K562 (cell line): Measurements from ENCODE around the gene CRYBG2. TPM values are rescaled to one million over a fixed set of nuclear protein-coding genes. Genes with fewer than 3 reads are reported as not detected.
A peak's percentile ranks its signal among the peaks of the same experiment; 100 is the strongest.

Source experiments
- ATF3 ChIP-seq, 2 experiments: fragments of 450-650 bp in 1 of 2; sonication (generic) in 1 of 2; formaldehyde crosslinking in 1 of 2; IDR thresholded peaks in 1 of 2; conservative IDR thresholded peaks in 1 of 2; 2 replicates each; pipeline versions ENCODE4 v1.6.1 to v1.8.1; 2016 to 2023; ENCODE audit warnings: mild to moderate bottlenecking in 2 of 2, moderate library complexity in 2 of 2, inconsistent platforms in 1 of 2, missing genetic modification reagents in 1 of 2
- CBFA2T3 ChIP-seq: fragments of 450-650 bp; IDR thresholded peaks from 2 replicates; pipeline ENCODE4 v1.6.1; 2017
- CREBBP ChIP-seq: IDR thresholded peaks from one replicate; pipeline ENCODE4 v1.6.1; 2012; ENCODE audit warnings: low read depth, mild to moderate bottlenecking, control low read depth, inconsistent platforms, low read length
- HDGF ChIP-seq: fragments of 450-650 bp; IDR thresholded peaks from 2 replicates; pipeline ENCODE4 v1.6.1; 2016
- HMG20B ChIP-seq: fragments of 250-450 bp; sonication (Bioruptor Pico); IDR thresholded peaks from 2 replicates; pipeline ENCODE4 v1.5.0; 2021; ENCODE audit warnings: mild to moderate bottlenecking
- L3MBTL2 ChIP-seq: fragments of 450-650 bp; IDR thresholded peaks from 2 replicates; pipeline ENCODE4 v1.6.1; 2016; ENCODE audit warnings: mild to moderate bottlenecking, moderate library complexity
- MAZ ChIP-seq, 2 experiments: fragments of 450-650 bp in 1 of 2; sonication (generic) in 1 of 2; formaldehyde crosslinking; IDR thresholded peaks in 1 of 2; conservative IDR thresholded peaks in 1 of 2; 2 replicates each; pipeline versions ENCODE4 v1.4.0 to v1.5.0; 2020; ENCODE audit warnings: mild to moderate bottlenecking in 1 of 2, missing genetic modification reagents in 1 of 2
- MTA2 ChIP-seq: fragments of 450-650 bp; IDR thresholded peaks from 2 replicates; pipeline ENCODE4 v1.6.1; 2016; ENCODE audit warnings: low read depth
- NR4A1 ChIP-seq, 2 experiments: fragments of 250-450 bp in 1 of 2; fragments of 450-650 bp in 1 of 2; sonication (Bioruptor Pico) in 1 of 2; IDR thresholded peaks; 2 replicates each; pipeline versions ENCODE4 v1.4.0 to v1.6.1; 2016 to 2020; ENCODE audit warnings: mild to moderate bottlenecking in 2 of 2, missing compliant biosample characterization in 1 of 2, missing genetic modification characterization in 1 of 2, moderate library complexity in 1 of 2
- PHTF2 ChIP-seq: fragments of 250-450 bp; sonication (Bioruptor Pico); IDR thresholded peaks from 2 replicates; pipeline ENCODE4 v1.5.0; 2021; ENCODE audit warnings: mild to moderate bottlenecking
- RBM15 ChIP-seq: fragments of 200-400 bp; formaldehyde crosslinking; IDR thresholded peaks from 2 replicates; pipeline ENCODE4 v1.6.1; 2018; ENCODE audit warnings: mild to moderate bottlenecking, low read length, moderate library complexity; ENCODE audit not compliant: insufficient read depth
- SMAD4 ChIP-seq: fragments of 250-450 bp; sonication (Bioruptor Pico); conservative IDR thresholded peaks from 2 replicates; pipeline ENCODE4 v1.8.0; 2021; ENCODE audit warnings: inconsistent platforms, mild to moderate bottlenecking, moderate library complexity
- SPI1 ChIP-seq: IDR thresholded peaks from 2 replicates; pipeline ENCODE4 v1.6.1; 2011; ENCODE audit warnings: low read depth, low read length, control low read depth, borderline replicate concordance
- THRB ChIP-seq: fragments of 450-650 bp; formaldehyde crosslinking; conservative IDR thresholded peaks from 2 replicates; pipeline ENCODE4 v1.4.0; 2022; ENCODE audit warnings: mild to moderate bottlenecking, missing genetic modification characterization
- ZC3H8 ChIP-seq: fragments of 450-650 bp; IDR thresholded peaks from 2 replicates; pipeline ENCODE4 v1.6.1; 2017
- ZNF436 ChIP-seq: fragments of 250-450, 450-650 bp; sonication (Bioruptor Pico); formaldehyde crosslinking; IDR thresholded peaks from 2 replicates; pipeline ENCODE4 v1.7.0; 2020; ENCODE audit warnings: mild to moderate bottlenecking
- ZNF57 ChIP-seq: fragments of 450-650 bp; formaldehyde crosslinking; IDR thresholded peaks from 2 replicates; pipeline ENCODE4 v1.4.0; 2020; ENCODE audit warnings: mild to moderate bottlenecking, moderate library complexity
- ZNF609 ChIP-seq: sonication (generic); formaldehyde crosslinking; IDR thresholded peaks from 2 replicates; pipeline ENCODE4 v1.8.1; 2023; ENCODE audit warnings: missing genetic modification reagents, mild to moderate bottlenecking, borderline replicate concordance
- ZNF639 ChIP-seq, 2 experiments: fragments of 200-800 bp in 1 of 2; sonication (Bioruptor generic) in 1 of 2; sonication (generic) in 1 of 2; formaldehyde crosslinking in 1 of 2; IDR thresholded peaks in 1 of 2; conservative IDR thresholded peaks in 1 of 2; 2 replicates each; pipeline versions ENCODE4 v1.5.0 to v1.6.1; 2016 to 2020; ENCODE audit warnings: missing compliant biosample characterization in 1 of 2, missing genetic modification characterization in 1 of 2, missing genetic modification reagents in 1 of 2
- polyA plus RNA-seq, 8 experiments: library from polyadenylated mRNA; depleted of rRNA in 4 of 8; stranded (reverse) in 5 of 8; unstranded in 3 of 8; fragments of >200 nt; fragmentation: Nextera tagmentation in 2 of 8; fragmentation: Illumina TruSeq in 1 of 8; extraction: Ambion mirVana in 2 of 8; extraction: Trizol in 1 of 8; gene quantifications; 2 replicates each; pipeline versions ENCODE4 v1.2.1 to v1.2.3, GENCODE V29; 2011 to 2014; ENCODE audit warnings: inconsistent platforms in 1 of 8, missing spikeins in 1 of 8
- total RNA-seq, 7 experiments: library from RNA; depleted of rRNA in 6 of 7; stranded (reverse); fragments of >200 nt in 6 of 7; fragmentation: Illumina TruSeq in 2 of 7; extraction: Trizol in 2 of 7; gene quantifications; 2 replicates each; pipeline versions ENCODE4 v1.2.1 to v1.2.3, GENCODE V29; 2011 to 2021; ENCODE audit warnings: low replicate concordance in 1 of 7

CRYBG2 gene
- total and polyA plus RNA-seq, 9 of the 15 experiments (the other 6 are each of a cell fraction or from before 2014, with no cell fraction given): 0.39 to 8.5 (median 3.7) TPM

GRCh38 chr1:26280333-26281042, 73.4 kb downstream of the CRYBG2 start (continued):
- TF ChIP-seq MAZ (CRISPR knock-in tag; conservative IDR thresholded peaks at IDR 0.05 in 1 of 2, IDR thresholded peaks at IDR 0.05 in 1 of 2) (no peak), SPI1 (peak; percentile 51; the same call in 1 of the 2 replicates), NR4A1 (CRISPR knock-in tag; IDR thresholded peaks at IDR 0.05) (no peak), NR4A1 (tag; IDR thresholded peaks at IDR 0.05) (no peak), HMG20B (CRISPR knock-in tag) (0 out of 2 replicates have a peak, but pooled peaks have one; percentile 4), THRB (CRISPR knock-in tag) (no peak), RBM15 (no peak), CREBBP (no peak), MTA2 (no peak), L3MBTL2 (no peak), ATF3 (IDR thresholded peaks at IDR 0.05) (peak; percentile 72), ATF3 (CRISPR knock-in tag; conservative IDR thresholded peaks at IDR 0.05) (no peak), PHTF2 (no peak), ZNF436 (CRISPR knock-in tag) (no peak), ZNF639 (CRISPR knock-in tag; conservative IDR thresholded peaks at IDR 0.05 in 1 of 2, IDR thresholded peaks at IDR 0.05 in 1 of 2) (peak in 1 of 2 experiments; percentile 37; a peak in 1 of 4 replicates), ZC3H8 (no peak), ZNF57 (CRISPR knock-in tag) (no peak), ZNF609 (CRISPR knock-in tag) (peak; percentile 4; the same call in 1 of the 2 replicates), SMAD4 (CRISPR knock-in tag) (no peak), HDGF (0 out of 2 replicates have a peak, but pooled peaks have one; percentile 47), CBFA2T3 (peak; percentile 36)
